ENCODE results near the gene KCNE5. TPM values are rescaled to one million over a fixed set of nuclear protein-coding genes. Genes with fewer than 3 reads are reported as not detected.
"Not testable (repeated sequence)": the region's sequence is repeated elsewhere in the genome, so short reads cannot be mapped to it uniquely, and the experiment has no call there.

The KCNE5 gene
- total RNA-seq, 6 experiments from 2014 or later, result 0.16 to 0.27 TPM; not detected in 4

GRCh38 chrX:109596015-109596414, 29.0 kb downstream of the KCNE5 start:
- Histone ChIP-seq H3K27ac (no peak overlapping the region), H3K4me3 (no peak overlapping the region), H3K4me1 (no peaks in the 10 kb centered on the region), H3K9me3 (no peaks in the 10 kb centered on the region), H3K36me3 (no peaks in the 10 kb centered on the region), H3K27me3 (peaks cover 0 to 9% of the 10 kb centered on the region in 2 donors)
- 55% methylated on average over 3 of the region's 3 CpGs for whole genome bisulfite sequencing (ENCODE audit: insufficient coverage, low coverage, low lambda C conversion rate, missing lambda C conversion rate)
- ATAC-seq (no peak), DNase-seq (no peak)
- intact Hi-C loops (cut with DNase I), result no loop called here
- no peak for TF ChIP-seq POLR2A (IDR thresholded peaks at IDR 0.05)

- ATAC-seq (no peak), DNase-seq (no peak)
- intact Hi-C loops (cut with DNase I), result no loop called here
- no peaks in the 10 kb centered on the region for H3K27me3 ChIP-seq
- no peaks in the 10 kb centered on the region for H3K9me3 ChIP-seq
- 52% methylated on average over 4 of the region's 4 CpGs for WGBS (ENCODE audit: insufficient coverage, low coverage, low lambda C conversion rate, missing lambda C conversion rate)
- TF ChIP-seq POLR2A (IDR thresholded peaks at IDR 0.05), result no peak
- no peak for TF ChIP-seq CTCF (IDR thresholded peaks at IDR 0.05)
- H3K4me1 ChIP-seq, result no peaks in the 10 kb centered on the region
- no peak overlapping the region for H3K27ac ChIP-seq
- no peaks in the 10 kb centered on the region for H3K36me3 ChIP-seq
- no peak overlapping the region for H3K4me3 ChIP-seq
These were observed 34.8 kb downstream of the KCNE5 start for GRCh38 chrX:109590176-109590575.

GRCh38 chrX:109585488-109585887, 39.5 kb downstream of the KCNE5 start:
- WGBS (ENCODE audit: insufficient coverage, low coverage, low lambda C conversion rate, missing lambda C conversion rate), result 80% methylated on average over 2 of the region's 7 CpGs
- Histone ChIP-seq H3K36me3 (no peaks in the 10 kb centered on the region), H3K27me3 (no peaks in the 10 kb centered on the region), H3K4me1 (no peaks in the 10 kb centered on the region), H3K4me3 (no peak overlapping the region), H3K9me3 (no peaks in the 10 kb centered on the region), H3K27ac (no peak overlapping the region)
- TF ChIP-seq CTCF (IDR thresholded peaks at IDR 0.05), result no peak
- TF ChIP-seq POLR2A (IDR thresholded peaks at IDR 0.05), result no peak
- DNase-seq, result no peak
- ATAC-seq, result no peak
- intact Hi-C loops (cut with DNase I), result no loop called here

- intact Hi-C loops (cut with DNase I), result no loop called here
- no peak for TF ChIP-seq CTCF (IDR thresholded peaks at IDR 0.05)
- TF ChIP-seq POLR2A (IDR thresholded peaks at IDR 0.05), result no peak
- DNase-seq (no peak), ATAC-seq (peak in 1 of 4 donors; percentile 22)
- no peaks in the 10 kb centered on the region for H3K4me1 ChIP-seq
- H3K9me3 ChIP-seq, result no peaks in the 10 kb centered on the region
- no peak overlapping the region for H3K27ac ChIP-seq
- H3K4me3 ChIP-seq, result no peak overlapping the region
- 55% methylated on average over 1 of the region's 1 CpG for WGBS (ENCODE audit: insufficient coverage, low coverage, low lambda C conversion rate, missing lambda C conversion rate)
- no peaks in the 10 kb centered on the region for H3K36me3 ChIP-seq
- H3K27me3 ChIP-seq, result no peaks in the 10 kb centered on the region
These were observed 46.1 kb downstream of the KCNE5 start for GRCh38 chrX:109578916-109579315.

- TF ChIP-seq CTCF (IDR thresholded peaks at IDR 0.05) (no peak), POLR2A (IDR thresholded peaks at IDR 0.05) (no peak)
- ATAC-seq (no peak), DNase-seq (no peak)
- intact Hi-C loops (cut with DNase I), result no loop called here
- H3K4me3 ChIP-seq, result no peak overlapping the region
- no peaks in the 10 kb centered on the region for H3K4me1 ChIP-seq
- H3K27me3 ChIP-seq, result no peaks in the 10 kb centered on the region
- H3K36me3 ChIP-seq, result no peaks in the 10 kb centered on the region
- no peak overlapping the region for H3K27ac ChIP-seq
- 45% methylated on average over 2 of the region's 2 CpGs for WGBS (ENCODE audit: insufficient coverage, low coverage, low lambda C conversion rate, missing lambda C conversion rate)
- no peaks in the 10 kb centered on the region for H3K9me3 ChIP-seq
These were observed 47.9 kb downstream of the KCNE5 start for GRCh38 chrX:109577055-109577454.

GRCh38 chrX:109576083-109576482, 48.9 kb downstream of the KCNE5 start:
- DNase-seq; H3K36me3 ChIP-seq; H3K27ac ChIP-seq; ATAC-seq; H3K9me3 ChIP-seq; H3K27me3 ChIP-seq; H3K4me1 ChIP-seq; intact Hi-C loops (cut with DNase I); H3K4me3 ChIP-seq: not testable (repeated sequence)
- WGBS (ENCODE audit: insufficient coverage, low coverage, low lambda C conversion rate, missing lambda C conversion rate), result 68% methylated on average over 4 of the region's 4 CpGs

All from right lobe of liver (tissue), 6 donors.